ENCODE data around the gene EXOC1.

DNA sequence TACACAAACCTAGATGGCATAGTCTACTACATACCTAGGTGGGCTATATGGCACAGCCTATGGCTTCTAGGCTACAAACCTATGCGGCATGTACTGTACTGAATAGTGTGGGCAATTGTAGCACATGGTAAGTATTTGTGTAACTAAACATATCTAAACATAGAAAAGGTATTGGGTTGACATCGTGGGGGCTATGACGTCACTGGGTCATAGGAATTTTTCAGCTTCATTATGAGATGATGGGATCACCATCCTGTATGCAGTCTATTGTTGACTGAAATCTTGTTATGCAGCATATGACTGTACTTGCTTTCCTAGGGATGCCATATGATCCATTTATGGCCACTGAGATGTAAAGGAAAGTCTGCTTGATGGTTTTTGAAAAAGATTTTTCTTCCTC, 35.8 kb upstream of the EXOC1 start:
- TF ChIP-seq CTCF (IDR thresholded peaks at IDR 0.05; ENCODE audit: low read length): no peak
- TF ChIP-seq EZH2 (IDR thresholded peaks at IDR 0.05; ENCODE audit: borderline replicate concordance, low read length): no peak

Measured in OCI-LY1 (cell line).